Pons (tissue), 1 donor: ENCODE measurements around the gene CDH23.

Experiments
- DNase-seq: peaks from one replicate; pipeline ENCODE4 v3.0.0-alpha.2; 2016; ENCODE audit warnings: low spot score

CDH23 gene

GRCh38 chr10:71623098-71623985 is 226.6 kb downstream of the CDH23 start:
- DNase-seq, result no peak

- no peak for DNase-seq
These were observed 227.2 kb downstream of the CDH23 start for GRCh38 chr10:71623986-71624291.

- no peak for DNase-seq
These were observed 228.9 kb downstream of the CDH23 start for GRCh38 chr10:71625445-71626175.

GRCh38 chr10:71627230-71627939 is 230.7 kb downstream of the CDH23 start:
- DNase-seq, result no peak

- no peak for DNase-seq
These were observed 231.2 kb downstream of the CDH23 start for GRCh38 chr10:71627956-71628355.

- DNase-seq, result no peak
These were observed 232.4 kb downstream of the CDH23 start for GRCh38 chr10:71629131-71629530.

GRCh38 chr10:71630168-71630567 is 233.4 kb downstream of the CDH23 start:
- DNase-seq, result no peak

- DNase-seq, result no peak
These were observed 234.5 kb downstream of the CDH23 start for GRCh38 chr10:71631007-71631861.

GRCh38 chr10:71632200-71632820 is 235.6 kb downstream of the CDH23 start:
- DNase-seq, result no peak

GRCh38 chr10:71632896-71633600 is 236.3 kb downstream of the CDH23 start:
- no peak for DNase-seq

- DNase-seq, result no peak
These were observed 237.2 kb downstream of the CDH23 start for GRCh38 chr10:71633920-71634319.

GRCh38 chr10:71634531-71635164 is 237.9 kb downstream of the CDH23 start:
- DNase-seq, result peak; percentile 31

- no peak for DNase-seq
These were observed 238.6 kb downstream of the CDH23 start for GRCh38 chr10:71635251-71635866.

GRCh38 chr10:71635867-71636266 is 239.1 kb downstream of the CDH23 start:
- no peak for DNase-seq

- no peak for DNase-seq
These were observed 239.9 kb downstream of the CDH23 start for GRCh38 chr10:71636588-71636987.

GRCh38 chr10:71637305-71637704 is 240.6 kb downstream of the CDH23 start:
- no peak for DNase-seq

GRCh38 chr10:71638064-71638821 is 241.5 kb downstream of the CDH23 start:
- DNase-seq, result no peak

- no peak for DNase-seq
These were observed 242.4 kb downstream of the CDH23 start for GRCh38 chr10:71638822-71639719.
